Mammary epithelial cell (primary cell): ENCODE results near the gene YAP1.

Source experiments
- CTCF ChIP-seq, 2 donors: IDR thresholded peaks in 1 of 2; conservative IDR thresholded peaks in 1 of 2; 2 replicates each; pipeline ENCODE4 v1.5.1; 2011 to 2012; ENCODE audit warnings: inconsistent platforms in 2 of 2, low read length in 2 of 2, mild to moderate bottlenecking in 2 of 2, control low read depth in 1 of 2, low read depth in 1 of 2; ENCODE audit not compliant: insufficient read depth in 1 of 2; ENCODE audit errors: extremely low read depth in 1 of 2
- EZH2 ChIP-seq: IDR thresholded peaks from 2 replicates; pipeline ENCODE4 v1.6.1; 2012; ENCODE audit warnings: low read length, inconsistent platforms, borderline replicate concordance

- TF ChIP-seq CTCF (conservative IDR thresholded peaks at IDR 0.05 in 1 of 2, IDR thresholded peaks at IDR 0.05 in 1 of 2; ENCODE audit: extremely low read depth in 1 of 2, insufficient read depth in 1 of 2, low read depth in 1 of 2, low read length in 2 of 2) (no peak), EZH2 (no peak)
These were observed 53.1 kb downstream of the YAP1 start for GRCh38 chr11:102163368-102163767.
